ENCODE results near the gene ZNF358. TPM values are rescaled to one million over a fixed set of nuclear protein-coding genes. Genes with fewer than 3 reads are reported as not detected.

ZNF358 gene
- total RNA-seq, 1 donor from 2014 or later = 41.1 TPM

- TF ChIP-seq, protein P1, sequence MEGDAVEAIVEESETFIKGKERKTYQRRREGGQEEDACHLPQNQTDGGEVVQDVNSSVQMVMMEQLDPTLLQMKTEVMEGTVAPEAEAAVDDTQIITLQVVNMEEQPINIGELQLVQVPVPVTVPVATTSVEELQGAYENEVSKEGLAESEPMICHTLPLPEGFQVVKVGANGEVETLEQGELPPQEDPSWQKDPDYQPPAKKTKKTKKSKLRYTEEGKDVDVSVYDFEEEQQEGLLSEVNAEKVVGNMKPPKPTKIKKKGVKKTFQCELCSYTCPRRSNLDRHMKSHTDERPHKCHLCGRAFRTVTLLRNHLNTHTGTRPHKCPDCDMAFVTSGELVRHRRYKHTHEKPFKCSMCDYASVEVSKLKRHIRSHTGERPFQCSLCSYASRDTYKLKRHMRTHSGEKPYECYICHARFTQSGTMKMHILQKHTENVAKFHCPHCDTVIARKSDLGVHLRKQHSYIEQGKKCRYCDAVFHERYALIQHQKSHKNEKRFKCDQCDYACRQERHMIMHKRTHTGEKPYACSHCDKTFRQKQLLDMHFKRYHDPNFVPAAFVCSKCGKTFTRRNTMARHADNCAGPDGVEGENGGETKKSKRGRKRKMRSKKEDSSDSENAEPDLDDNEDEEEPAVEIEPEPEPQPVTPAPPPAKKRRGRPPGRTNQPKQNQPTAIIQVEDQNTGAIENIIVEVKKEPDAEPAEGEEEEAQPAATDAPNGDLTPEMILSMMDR (IDR thresholded peaks at IDR 0.05; ENCODE audit: insufficient read depth, low read depth, low read length) = no peak
- TF ChIP-seq EZH2 (IDR thresholded peaks at IDR 0.05; ENCODE audit: insufficient read depth, low read length) = no peak
- peaks cover 3% of the 10 kb centered on the region for H3K27me3 Mint-ChIP-seq (ENCODE audit: low read depth, unreplicated experiment)
- Histone ChIP-seq H3K4me3 (ENCODE audit: insufficient read depth, low read depth, low read length) (no peak overlapping the region), H3K4me2 (ENCODE audit: low read length) (no peak overlapping the region), H3K36me3 (ENCODE audit: insufficient read depth, low read length) (peaks cover under 1% of the 10 kb centered on the region), H3K27ac (ENCODE audit: low read depth, low read length) (no peak overlapping the region), H3K4me1 (ENCODE audit: insufficient read depth, low read length) (no peaks in the 10 kb centered on the region), H4K20me1 (ENCODE audit: insufficient read depth, low read length) (peaks cover 8% of the 10 kb centered on the region), H3K27me3 (ENCODE audit: insufficient read depth, low read length) (no peaks in the 10 kb centered on the region), H3K79me2 (ENCODE audit: insufficient read depth, low read length) (no peaks in the 10 kb centered on the region), H3K9me3 (ENCODE audit: insufficient read depth, low read depth, low read length) (no peaks in the 10 kb centered on the region), H2AFZ (ENCODE audit: low read depth, low read length) (no peak overlapping the region), H3K9ac (ENCODE audit: low read length) (no peak overlapping the region)
- peaks cover 9% of the 10 kb centered on the region for H3K36me3 Mint-ChIP-seq (ENCODE audit: low read depth, unreplicated experiment)
- no peak for DNase-seq (ENCODE audit: low read depth)
- no peak for FAIRE-seq
- H3K27ac Mint-ChIP-seq (ENCODE audit: unreplicated experiment) = no peak overlapping the region
- H3K9me3 Mint-ChIP-seq (ENCODE audit: unreplicated experiment) = no peaks in the 10 kb centered on the region
- no peaks in the 10 kb centered on the region for H3K4me1 Mint-ChIP-seq (ENCODE audit: low read depth, unreplicated experiment)
- H3K4me3 Mint-ChIP-seq (ENCODE audit: unreplicated experiment) = no peak overlapping the region
These were observed 49.4 kb downstream of the ZNF358 start for GRCh38 chr19:7565332-7565731.

Other genes with a start within 250 kb of the ZNF358 start
- 7.9 and 9.2 TPM in 2 replicates for gene INSR, start 221.7 kb upstream of the ZNF358 start, total RNA-seq
- gene ARHGEF18, start 167.2 kb upstream of the ZNF358 start, total RNA-seq = 44.6 and 45.2 TPM in 2 replicates
- gene PEX11G, start 27.1 kb upstream of the ZNF358 start, total RNA-seq = 1.7 and 2.2 TPM in 2 replicates
- gene MCOLN1, start 6.5 kb downstream of the ZNF358 start, total RNA-seq = 26.2 and 27.5 TPM in 2 replicates
- gene PNPLA6, start 19.6 kb downstream of the ZNF358 start, total RNA-seq = 81.9 and 90.2 TPM in 2 replicates
- gene CAMSAP3, start 79.8 kb downstream of the ZNF358 start, total RNA-seq = 2.8 and 4.1 TPM in 2 replicates
- gene XAB2, start 113.4 kb downstream of the ZNF358 start, total RNA-seq = 28.1 and 30.4 TPM in 2 replicates
- gene PET100, start 113.7 kb downstream of the ZNF358 start, total RNA-seq = 94.1 and 95.8 TPM in 2 replicates
- gene PCP2, start 117.6 kb downstream of the ZNF358 start, total RNA-seq = not detected in 2 replicates
- gene STXBP2, start 121.0 kb downstream of the ZNF358 start, total RNA-seq = 48.6 and 49.6 TPM in 2 replicates
- gene RETN, start 152.9 kb downstream of the ZNF358 start, total RNA-seq = not detected in 2 replicates
- gene MCEMP1, start 161.0 kb downstream of the ZNF358 start, total RNA-seq = not detected in 2 replicates
- gene TRAPPC5, start 164.7 kb downstream of the ZNF358 start, total RNA-seq = 110 and 121 TPM in 2 replicates
- gene FCER2, start 186.0 kb downstream of the ZNF358 start, total RNA-seq = not detected in 2 replicates
- gene CLEC4G, start 216.0 kb downstream of the ZNF358 start, total RNA-seq = not detected in 2 replicates
- not detected in 2 replicates for gene CD209, start 231.4 kb downstream of the ZNF358 start, total RNA-seq
- not detected in 2 replicates for gene CLEC4M, start 247.1 kb downstream of the ZNF358 start, total RNA-seq